ENCODE data around the gene ZCRB1.
"Not testable (repeated sequence)": the region's sequence is repeated elsewhere in the genome, so short reads cannot be mapped to it uniquely, and the experiment has no call there.

- TF ChIP-seq CTCF, POLR2A, POLR2AphosphoS5, EP300 (IDR thresholded peaks at IDR 0.05): not testable (repeated sequence)
Observed at GRCh38 chr12:42350021-42350407, 24.1 kb upstream of the ZCRB1 start.
